NB4 (cell line): ENCODE measurements around the gene TMEM184B.

Source experiments
- DNase-seq: peaks from one replicate; pipeline ENCODE4 v3.0.0; 2010; ENCODE audit warnings: low read depth
- H3K4me3 ChIP-seq: one replicate; pipeline ENCODE4 v1.5.1; 2011; ENCODE audit warnings: mild to moderate bottlenecking, low read depth, low read length, moderate library complexity
- MYC ChIP-seq: IDR thresholded peaks from 2 replicates; pipeline ENCODE4 v1.6.1; 2011; ENCODE audit warnings: low read depth, low read length
- POLR2A ChIP-seq: IDR thresholded peaks from 2 replicates; pipeline ENCODE4 v1.6.1; 2011; ENCODE audit warnings: mild to moderate bottlenecking; ENCODE audit not compliant: insufficient read length; ENCODE audit errors: extremely low read depth
- TF ChIP-seq, protein P1 (sequence below): IDR thresholded peaks from one replicate; pipeline ENCODE4 v1.5.1; 2012; ENCODE audit warnings: low read depth, low read length
- TF ChIP-seq, protein P2 (sequence below): IDR thresholded peaks from 2 replicates; pipeline ENCODE4 v1.6.1; 2011; ENCODE audit warnings: low read depth, low read length

TMEM184B gene

DNA sequence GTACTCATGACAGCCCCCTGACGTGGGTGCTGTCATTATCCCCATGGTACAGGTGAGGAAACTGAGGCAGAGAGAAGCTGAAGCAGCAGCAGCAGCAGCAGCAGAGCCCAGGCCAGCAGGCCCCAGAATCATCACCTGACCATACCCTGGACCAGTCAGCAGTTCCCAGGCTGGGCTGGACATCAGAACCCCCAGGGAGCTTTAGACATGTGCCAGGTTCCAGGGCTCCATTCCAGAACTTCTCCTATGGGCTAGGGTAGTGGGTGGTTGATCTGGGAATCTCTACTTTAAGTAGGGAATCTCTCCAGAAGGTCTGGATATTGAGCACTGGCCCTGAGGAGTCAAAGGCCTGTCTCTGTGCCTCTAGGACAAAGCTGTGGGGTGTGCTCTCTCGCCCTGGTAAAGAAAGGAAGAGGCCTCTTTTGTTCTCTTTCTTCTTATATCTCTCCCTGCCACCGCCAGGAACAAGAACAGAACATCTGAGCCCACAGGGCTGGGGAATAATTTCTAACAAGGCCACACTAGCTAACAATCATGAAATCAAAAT, 44.4 kb downstream of the TMEM184B start:
- no peak overlapping the region for H3K4me3 ChIP-seq
- no peak for TF ChIP-seq POLR2A
- TF ChIP-seq, protein P1, sequence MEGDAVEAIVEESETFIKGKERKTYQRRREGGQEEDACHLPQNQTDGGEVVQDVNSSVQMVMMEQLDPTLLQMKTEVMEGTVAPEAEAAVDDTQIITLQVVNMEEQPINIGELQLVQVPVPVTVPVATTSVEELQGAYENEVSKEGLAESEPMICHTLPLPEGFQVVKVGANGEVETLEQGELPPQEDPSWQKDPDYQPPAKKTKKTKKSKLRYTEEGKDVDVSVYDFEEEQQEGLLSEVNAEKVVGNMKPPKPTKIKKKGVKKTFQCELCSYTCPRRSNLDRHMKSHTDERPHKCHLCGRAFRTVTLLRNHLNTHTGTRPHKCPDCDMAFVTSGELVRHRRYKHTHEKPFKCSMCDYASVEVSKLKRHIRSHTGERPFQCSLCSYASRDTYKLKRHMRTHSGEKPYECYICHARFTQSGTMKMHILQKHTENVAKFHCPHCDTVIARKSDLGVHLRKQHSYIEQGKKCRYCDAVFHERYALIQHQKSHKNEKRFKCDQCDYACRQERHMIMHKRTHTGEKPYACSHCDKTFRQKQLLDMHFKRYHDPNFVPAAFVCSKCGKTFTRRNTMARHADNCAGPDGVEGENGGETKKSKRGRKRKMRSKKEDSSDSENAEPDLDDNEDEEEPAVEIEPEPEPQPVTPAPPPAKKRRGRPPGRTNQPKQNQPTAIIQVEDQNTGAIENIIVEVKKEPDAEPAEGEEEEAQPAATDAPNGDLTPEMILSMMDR, result no peak
- TF ChIP-seq MYC, result no peak
- TF ChIP-seq, protein P2, sequence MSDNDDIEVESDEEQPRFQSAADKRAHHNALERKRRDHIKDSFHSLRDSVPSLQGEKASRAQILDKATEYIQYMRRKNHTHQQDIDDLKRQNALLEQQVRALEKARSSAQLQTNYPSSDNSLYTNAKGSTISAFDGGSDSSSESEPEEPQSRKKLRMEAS, result no peak

DNA sequence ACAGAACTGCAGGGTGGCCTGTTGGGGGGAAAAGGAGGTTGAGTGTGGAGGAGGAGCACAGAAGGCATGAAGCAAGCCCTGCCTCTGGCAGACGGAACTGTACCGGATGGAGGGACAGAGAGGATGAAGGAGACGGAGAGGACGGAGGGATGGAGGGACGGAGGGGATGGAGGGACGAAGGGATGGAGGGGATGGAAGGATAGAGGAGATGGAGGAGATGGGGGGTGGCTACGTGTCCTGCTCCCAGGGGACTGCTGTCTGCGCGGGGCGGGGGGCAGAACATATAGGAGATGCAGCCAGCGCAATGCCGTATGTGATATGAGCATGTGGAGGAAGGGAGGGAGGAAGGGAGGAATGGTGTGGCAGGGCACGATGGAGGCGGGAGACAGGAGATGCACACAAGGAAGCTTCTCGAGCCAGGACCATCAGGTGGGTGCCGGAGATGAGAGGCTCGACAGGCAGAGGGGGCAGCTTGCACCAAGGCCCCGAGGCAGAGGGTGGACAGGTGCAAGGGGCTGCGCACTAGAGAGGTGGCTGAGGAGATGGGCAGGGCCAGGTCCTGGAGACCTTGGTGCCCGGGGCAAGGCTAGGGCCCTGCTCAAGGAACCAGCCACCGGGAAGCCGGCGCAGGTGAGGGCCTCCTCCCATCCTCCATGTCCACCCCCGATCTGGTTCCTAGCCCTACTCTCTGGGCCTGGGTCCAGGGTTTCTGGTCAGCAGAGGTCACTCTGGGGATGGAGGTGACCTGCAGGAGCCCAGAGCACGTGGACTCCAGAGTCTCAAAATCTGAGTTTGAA, 45.8 kb downstream of the TMEM184B start:
- TF ChIP-seq POLR2A (no peak), MYC (no peak)
- TF ChIP-seq, protein P2, result no peak
- TF ChIP-seq, protein P1, result no peak
- no peak for DNase-seq
- no peak overlapping the region for H3K4me3 ChIP-seq

More for the DNA sequence above, 44.4 kb downstream of the TMEM184B start:
- DNase-seq, result no peak

DNA sequence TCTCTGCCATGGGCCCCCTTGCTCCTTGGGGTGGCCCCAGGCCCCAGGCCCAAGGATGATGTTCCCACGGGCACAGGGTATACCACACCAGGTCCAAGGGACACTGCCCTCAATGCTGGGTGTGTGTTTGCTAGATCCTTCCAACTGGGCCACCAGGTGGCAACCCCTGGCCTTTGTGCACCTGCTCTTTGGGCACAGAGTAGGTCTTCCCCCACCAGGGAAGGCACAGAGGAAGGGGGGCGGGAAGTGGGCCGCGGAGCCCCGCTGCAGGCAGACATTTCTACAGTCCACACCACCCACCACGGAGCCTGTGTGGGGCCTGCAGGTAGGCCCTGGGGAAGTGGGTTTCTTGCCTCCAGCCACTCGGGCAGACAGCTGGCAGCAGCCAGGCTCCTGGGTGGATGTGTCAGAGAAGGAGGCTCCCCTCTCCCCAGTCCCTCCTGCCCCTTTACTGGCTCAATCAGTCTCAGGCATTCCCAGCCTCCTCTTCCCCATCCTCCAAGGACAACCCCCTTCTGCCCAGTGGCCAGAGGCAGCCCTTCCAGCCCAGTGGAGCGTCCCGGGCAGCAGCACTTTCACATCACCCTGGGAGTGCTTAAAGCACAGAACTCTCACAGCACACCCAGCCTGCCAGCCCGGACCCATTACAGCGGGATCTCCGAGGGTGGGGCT, 49.4 kb downstream of the TMEM184B start:
- no peak overlapping the region for H3K4me3 ChIP-seq
- TF ChIP-seq, protein P1, result no peak
- DNase-seq, result no peak

DNA sequence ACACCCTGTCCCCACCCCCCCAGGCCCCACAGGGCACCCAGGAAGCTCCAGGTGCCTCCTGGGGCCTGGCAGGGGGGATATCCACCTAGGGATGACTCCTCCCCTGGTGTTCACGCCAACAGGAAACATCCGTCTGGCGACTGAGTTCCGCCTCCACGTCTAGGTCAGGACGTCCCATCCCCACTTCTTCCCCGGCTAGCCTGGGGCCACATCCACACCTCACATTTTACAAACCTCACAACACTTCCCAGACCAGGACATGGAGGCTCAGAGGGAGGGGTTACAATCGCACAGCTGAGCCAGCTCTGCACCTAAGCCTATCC, 50.1 kb downstream of the TMEM184B start:
- no peak for TF ChIP-seq POLR2A
- no peak overlapping the region for H3K4me3 ChIP-seq
- DNase-seq, result no peak

DNA sequence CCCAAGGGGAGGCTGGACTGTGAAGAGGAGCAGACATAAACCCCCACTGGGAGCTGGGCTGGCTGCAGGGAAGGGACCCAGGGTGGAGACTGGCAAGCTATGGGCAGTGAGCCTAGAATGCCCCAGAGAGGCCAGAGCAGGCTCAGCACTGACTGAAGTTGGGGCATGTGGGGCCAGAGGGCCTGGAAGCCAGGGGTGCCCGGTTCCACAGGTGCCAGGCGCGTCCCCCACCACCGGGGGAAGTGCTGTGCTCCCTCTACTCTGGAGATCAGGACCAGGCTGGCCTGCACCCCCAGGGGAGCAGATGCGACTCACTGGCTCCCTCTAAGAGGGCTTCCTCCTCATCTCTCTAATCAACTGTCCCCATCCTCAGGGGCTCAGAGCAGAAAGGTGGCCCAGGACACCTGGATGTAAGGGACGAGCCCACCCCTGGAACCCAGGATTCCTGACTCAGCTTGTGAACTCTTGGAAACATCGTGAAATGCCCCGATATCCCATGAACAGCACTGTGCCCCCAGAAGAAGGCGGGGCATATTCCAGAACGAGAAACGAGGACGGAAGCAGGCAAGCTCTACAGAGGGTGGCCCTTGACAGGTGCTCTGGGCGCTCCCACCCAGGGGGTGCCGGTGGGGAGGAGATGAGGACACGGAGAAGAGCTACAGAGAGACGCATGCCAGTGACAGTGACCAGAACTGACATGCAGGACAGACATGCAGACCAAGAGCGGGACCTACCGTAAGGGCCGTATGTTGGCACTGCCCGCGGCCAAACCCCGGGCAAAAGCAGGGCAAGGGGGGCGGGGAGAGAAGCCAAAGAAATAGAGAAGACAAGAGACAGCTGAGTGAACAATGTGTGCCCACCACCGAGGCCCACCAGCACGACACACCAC, 50.7 kb downstream of the TMEM184B start:
- H3K4me3 ChIP-seq, result no peak overlapping the region
- DNase-seq, result peak; percentile 38
- TF ChIP-seq MYC (no peak), POLR2A (no peak)
- TF ChIP-seq, protein P2, result no peak
- TF ChIP-seq, protein P1, result no peak

DNA sequence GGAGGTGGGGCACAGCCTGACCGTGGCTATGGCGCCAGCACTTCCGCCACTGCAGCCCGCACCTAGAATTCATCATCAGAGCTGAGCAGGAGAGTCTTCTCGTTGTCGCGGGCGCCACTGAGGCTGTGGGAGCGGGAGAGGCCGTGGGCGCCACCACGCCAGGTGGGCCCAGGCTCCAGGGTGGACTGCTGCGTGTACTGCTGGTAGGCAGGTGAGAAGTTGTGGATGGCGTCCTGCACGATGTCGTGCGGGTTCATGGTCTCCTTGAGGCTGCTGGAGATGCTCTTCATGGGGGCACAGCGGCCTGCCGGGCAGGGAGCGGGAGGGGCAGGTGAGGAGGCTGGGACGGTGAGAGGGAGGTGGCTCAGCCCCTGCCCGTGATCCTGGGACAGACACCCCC, 51.4 kb downstream of the TMEM184B start:
- TF ChIP-seq, protein P1, result no peak
- no peak for TF ChIP-seq POLR2A
- no peak for TF ChIP-seq MYC
- TF ChIP-seq, protein P2, result no peak
- DNase-seq, result no peak
- no peak overlapping the region for H3K4me3 ChIP-seq
